ENCODE measurements around the gene ZC2HC1C. TPM values are rescaled to one million over a fixed set of nuclear protein-coding genes. Genes with fewer than 3 reads are reported as not detected.
A peak's percentile ranks its signal among the peaks of the same experiment; 100 is the strongest.

The ZC2HC1C gene
- total and polyA plus RNA-seq, 2 donors (not counting 1 experiment from before 2014, with no cell fraction given): 0.90 to 1.8 TPM

GRCh38 chr14:75041613-75042012 lies 27.8 kb upstream of the ZC2HC1C start:
- H3K4me2 ChIP-seq (ENCODE audit: extremely low read depth, insufficient read depth, low read length): no peak overlapping the region
- no peak overlapping the region for H3K4me3 ChIP-seq (replicated peaks in 1 of 4; ENCODE audit: control extremely low read depth in 1 of 4, insufficient read depth in 1 of 4, low read depth in 3 of 4, low read length in 4 of 4)
- H3K27ac ChIP-seq (ENCODE audit: insufficient read depth, low read length): no peak overlapping the region
- no peak overlapping the region for H2AFZ ChIP-seq (ENCODE audit: low read length)
- no peaks in the 10 kb centered on the region for H3K27me3 ChIP-seq (ENCODE audit: control insufficient read depth, insufficient read depth, low read length)
- H3K9me3 ChIP-seq (ENCODE audit: control insufficient read depth, insufficient read depth, low read depth, low read length): no peaks in the 10 kb centered on the region
- no peak for DNase-seq (ENCODE audit: low read depth in 2 of 2)
- no peaks in the 10 kb centered on the region for H4K20me1 ChIP-seq (ENCODE audit: control insufficient read depth, extremely low read depth, insufficient read depth, low read length)
- no peaks in the 10 kb centered on the region for H3K36me3 ChIP-seq (ENCODE audit: control insufficient read depth, insufficient read depth, low read length)
- H3K79me2 ChIP-seq (ENCODE audit: control insufficient read depth, insufficient read depth, low read length): peaks cover 4% of the 10 kb centered on the region
- H3K4me1 ChIP-seq (ENCODE audit: control insufficient read depth, extremely low read depth, insufficient read depth, low read length): peaks cover 15% of the 10 kb centered on the region
- H3K9ac ChIP-seq (ENCODE audit: insufficient read depth, low read length): no peak overlapping the region
- TF ChIP-seq EZH2 (IDR thresholded peaks at IDR 0.05; ENCODE audit: low read length, missing control alignments): no peak
- TF ChIP-seq CTCF (conservative IDR thresholded peaks at IDR 0.05 in 1 of 2, IDR thresholded peaks at IDR 0.05 in 1 of 2; ENCODE audit: low read depth in 1 of 2, low read length in 2 of 2): no peak

- Histone ChIP-seq H3K9ac (ENCODE audit: insufficient read depth, low read length) (no peak overlapping the region), H3K9me3 (ENCODE audit: control insufficient read depth, insufficient read depth, low read depth, low read length) (no peaks in the 10 kb centered on the region), H4K20me1 (ENCODE audit: control insufficient read depth, extremely low read depth, insufficient read depth, low read length) (no peaks in the 10 kb centered on the region), H2AFZ (ENCODE audit: low read length) (no peak overlapping the region), H3K79me2 (ENCODE audit: control insufficient read depth, insufficient read depth, low read length) (peaks cover 4% of the 10 kb centered on the region), H3K36me3 (ENCODE audit: control insufficient read depth, insufficient read depth, low read length) (no peaks in the 10 kb centered on the region), H3K4me3 (replicated peaks in 1 of 4; ENCODE audit: control extremely low read depth in 1 of 4, insufficient read depth in 1 of 4, low read depth in 3 of 4, low read length in 4 of 4) (no peak overlapping the region), H3K27ac (ENCODE audit: insufficient read depth, low read length) (no peak overlapping the region), H3K27me3 (ENCODE audit: control insufficient read depth, insufficient read depth, low read length) (no peaks in the 10 kb centered on the region), H3K4me1 (ENCODE audit: control insufficient read depth, extremely low read depth, insufficient read depth, low read length) (peaks cover 15% of the 10 kb centered on the region), H3K4me2 (ENCODE audit: extremely low read depth, insufficient read depth, low read length) (peak overlapping the region; percentile 37)
- DNase-seq (ENCODE audit: low read depth in 2 of 2): peak; percentile 53 to 55
- TF ChIP-seq EZH2 (IDR thresholded peaks at IDR 0.05; ENCODE audit: low read length, missing control alignments) (no peak), CTCF (conservative IDR thresholded peaks at IDR 0.05 in 1 of 2, IDR thresholded peaks at IDR 0.05 in 1 of 2; ENCODE audit: low read depth in 1 of 2, low read length in 2 of 2) (no peak)
Observed at GRCh38 chr14:75042035-75042434, 27.4 kb upstream of the ZC2HC1C start.

GRCh38 chr14:75044322-75044721 lies 25.1 kb upstream of the ZC2HC1C start:
- H3K9ac ChIP-seq (ENCODE audit: insufficient read depth, low read length): no peak overlapping the region
- TF ChIP-seq EZH2 (IDR thresholded peaks at IDR 0.05; ENCODE audit: low read length, missing control alignments) (no peak), CTCF (conservative IDR thresholded peaks at IDR 0.05 in 1 of 2, IDR thresholded peaks at IDR 0.05 in 1 of 2; ENCODE audit: low read depth in 1 of 2, low read length in 2 of 2) (no peak)

More at GRCh38 chr14:75044322-75044721, 25.1 kb upstream of the ZC2HC1C start:
- H4K20me1 ChIP-seq (ENCODE audit: control insufficient read depth, extremely low read depth, insufficient read depth, low read length): no peaks in the 10 kb centered on the region
- H3K27ac ChIP-seq (ENCODE audit: insufficient read depth, low read length): peak overlapping the region; percentile 35
- H3K36me3 ChIP-seq (ENCODE audit: control insufficient read depth, insufficient read depth, low read length): no peaks in the 10 kb centered on the region
- peak overlapping the region; percentile 69 for H3K4me2 ChIP-seq (ENCODE audit: extremely low read depth, insufficient read depth, low read length)
- no peak overlapping the region for H2AFZ ChIP-seq (ENCODE audit: low read length)
- DNase-seq (ENCODE audit: low read depth in 2 of 2): peak; percentile 73 to 83
- H3K4me3 ChIP-seq (replicated peaks in 1 of 4; ENCODE audit: control extremely low read depth in 1 of 4, insufficient read depth in 1 of 4, low read depth in 3 of 4, low read length in 4 of 4): peak overlapping the region in 3 of 4 experiments; percentile 12 to 48 (median 28)
- peaks cover 15% of the 10 kb centered on the region for H3K4me1 ChIP-seq (ENCODE audit: control insufficient read depth, extremely low read depth, insufficient read depth, low read length)
- peaks cover 4% of the 10 kb centered on the region for H3K79me2 ChIP-seq (ENCODE audit: control insufficient read depth, insufficient read depth, low read length)
- H3K27me3 ChIP-seq (ENCODE audit: control insufficient read depth, insufficient read depth, low read length): no peaks in the 10 kb centered on the region
- H3K9me3 ChIP-seq (ENCODE audit: control insufficient read depth, insufficient read depth, low read depth, low read length): no peaks in the 10 kb centered on the region
